HEK293T (cell line): Measurements from ENCODE around the gene NEUROD4.

Source experiments
- ARNT ChIP-seq: fragments of 450-650 bp; IDR thresholded peaks from 2 replicates; pipeline ENCODE4 v1.6.1; 2017; ENCODE audit warnings: mild to moderate bottlenecking
- BHLHE40 ChIP-seq: fragments of 450-650 bp; IDR thresholded peaks from 2 replicates; pipeline ENCODE4 v1.6.1; 2016; ENCODE audit warnings: mild to moderate bottlenecking, moderate library complexity, borderline replicate concordance
- CTBP1 ChIP-seq: fragments of 450-650 bp; IDR thresholded peaks from 2 replicates; pipeline ENCODE4 v1.6.1; 2016; ENCODE audit warnings: borderline replicate concordance
- ELF4 ChIP-seq: fragments of 450-650 bp; IDR thresholded peaks from 2 replicates; pipeline ENCODE4 v1.6.1; 2017; ENCODE audit warnings: antibody characterized with exemption
- FOXM1 ChIP-seq: fragments of 450-650 bp; IDR thresholded peaks from 2 replicates; pipeline ENCODE4 v1.6.1; 2017; ENCODE audit warnings: mild to moderate bottlenecking, borderline replicate concordance
- HDGF ChIP-seq: fragments of 450-650 bp; IDR thresholded peaks from 2 replicates; pipeline ENCODE4 v1.6.1; 2017; ENCODE audit warnings: antibody characterized with exemption, borderline replicate concordance
- L3MBTL2 ChIP-seq: fragments of 450-650 bp; conservative IDR thresholded peaks from 2 replicates; pipeline ENCODE4 v1.6.1; 2016; ENCODE audit warnings: mild to moderate bottlenecking
- SP1 ChIP-seq: fragments of 450-650 bp; IDR thresholded peaks from 2 replicates; pipeline ENCODE4 v1.6.1; 2017
- TARDBP ChIP-seq: fragments of 450-650 bp; IDR thresholded peaks from 2 replicates; pipeline ENCODE4 v1.6.1; 2016
- ZNF384 ChIP-seq: fragments of 450-650 bp; IDR thresholded peaks from 2 replicates; pipeline ENCODE4 v1.6.1; 2016

GRCh38 chr12:55051197-55051947, 31.6 kb downstream of the NEUROD4 start:
- TF ChIP-seq ARNT (no peak), BHLHE40 (no peak), ZNF384 (no peak), ELF4 (no peak), SP1 (no peak), TARDBP (no peak), HDGF (no peak), CTBP1 (no peak), FOXM1 (no peak), L3MBTL2 (no peak)
